Small intestine (tissue), 7 donors: ENCODE measurements around the gene GNAQ. TPM values are rescaled to one million over a fixed set of nuclear protein-coding genes. Genes with fewer than 3 reads are reported as not detected.

ENCODE experiments used
- DNase-seq, 2 donors: peaks; one replicate each; pipeline versions ENCODE4 v3.0.0 to v3.0.0-alpha.2; 2013
- FAIRE-seq: peaks from 2 replicates; lab custom pipeline; 2012; peaks lifted over from hg19 to GRCh38; lab: Jason Lieb, UNC
- H3K27ac ChIP-seq, 3 donors: one replicate each; pipeline ENCODE4 v1.5.1; 2013; ENCODE audit warnings: low read length in 2 of 3, mild to moderate bottlenecking in 2 of 3, control low read depth in 1 of 3, inconsistent platforms in 1 of 3, low read depth in 1 of 3, moderate library complexity in 1 of 3
- H3K27me3 ChIP-seq, 3 donors: one replicate each; pipeline ENCODE4 v1.6.1; 2013; ENCODE audit warnings: low read length in 3 of 3, inconsistent platforms in 1 of 3; ENCODE audit not compliant: control insufficient read depth in 3 of 3, insufficient read depth in 3 of 3
- H3K36me3 ChIP-seq, 3 donors: one replicate each; pipeline ENCODE4 v1.6.1; 2013; ENCODE audit warnings: low read length in 3 of 3, inconsistent platforms in 1 of 3, low read depth in 1 of 3, mild to moderate bottlenecking in 1 of 3, moderate library complexity in 1 of 3; ENCODE audit not compliant: control insufficient read depth in 3 of 3, insufficient read depth in 2 of 3
- H3K4me1 ChIP-seq, 3 donors: one replicate each; pipeline ENCODE4 v1.6.1; 2013; ENCODE audit warnings: low read length in 2 of 3, inconsistent platforms in 1 of 3, low read depth in 1 of 3, mild to moderate bottlenecking in 1 of 3, moderate library complexity in 1 of 3; ENCODE audit not compliant: control insufficient read depth in 3 of 3, insufficient read depth in 2 of 3
- H3K4me3 ChIP-seq, 3 donors: one replicate each; pipeline ENCODE4 v1.5.1; 2013; ENCODE audit warnings: low read length in 3 of 3, control low read depth in 1 of 3, inconsistent platforms in 1 of 3, low read depth in 1 of 3, mild to moderate bottlenecking in 1 of 3, moderate library complexity in 1 of 3
- H3K9me3 ChIP-seq, 2 donors: one replicate each; pipeline ENCODE4 v1.6.1; 2013; ENCODE audit warnings: low read depth in 1 of 2, low read length in 1 of 2; ENCODE audit not compliant: control insufficient read depth in 2 of 2, insufficient read depth in 1 of 2
- WGBS, 3 donors: extraction: QIAGEN DNeasy Blood & Tissue Kit; methylation state at CpG; one replicate each; pipeline ENCODE4 v1.1.7; 2013; 5-methylcytosine and 5-hydroxymethylcytosine counted together
- polyA plus RNA-seq, 4 donors: library from polyadenylated mRNA; stranded (reverse) in 3 of 4; unstranded in 1 of 4; fragments of 200-250 nt in 3 of 4; fragments of 120-200 nt in 1 of 4; gene quantifications; one replicate each; pipeline versions ENCODE4 v1.2.1 to v1.2.3, GENCODE V29; 2013
- donor health status: healthy with polysubstance abuse.
- donor health status: control.
- donor health status: control.
- donor health status: Bipolar disorder and iron deficiency.
- donor health status: healthy.

Gene GNAQ
- polyA plus RNA-seq, 4 donors = 10.0 to 32.3 (median 15.6) TPM

- FAIRE-seq = no peak
- 84 to 96% (median 91%) methylated on average over 3 of the region's 3 CpGs for WGBS, 3 donors
These were observed 272.2 kb downstream of the GNAQ start for GRCh38 chr9:77759391-77759790.

GRCh38 chr9:77756449-77756848, 275.2 kb downstream of the GNAQ start:
- H3K27ac ChIP-seq = no peak overlapping the region
- H3K9me3 ChIP-seq = peaks cover 0 to 8% of the 10 kb centered on the region in 2 donors
- DNase-seq = no peak
- no peak for FAIRE-seq
- H3K4me1 ChIP-seq = no peaks in the 10 kb centered on the region
- WGBS, 3 donors = 19 to 91% (median 81%) methylated on average over 1 of the region's 1 CpG
- peaks cover 0 to 5% (median 0%) of the 10 kb centered on the region in 3 donors for H3K36me3 ChIP-seq
- no peak overlapping the region for H3K4me3 ChIP-seq
- no peaks in the 10 kb centered on the region for H3K27me3 ChIP-seq

More at GRCh38 chr9:77759391-77759790, 272.2 kb downstream of the GNAQ start:
- H3K9me3 ChIP-seq = peaks cover 0 to 8% of the 10 kb centered on the region in 2 donors
- DNase-seq = no peak
- H3K27me3 ChIP-seq = no peaks in the 10 kb centered on the region
- peaks cover 0 to 5% (median 0%) of the 10 kb centered on the region in 3 donors for H3K36me3 ChIP-seq
- no peak overlapping the region for H3K4me3 ChIP-seq
- H3K4me1 ChIP-seq = no peaks in the 10 kb centered on the region
- no peak overlapping the region for H3K27ac ChIP-seq

DNA sequence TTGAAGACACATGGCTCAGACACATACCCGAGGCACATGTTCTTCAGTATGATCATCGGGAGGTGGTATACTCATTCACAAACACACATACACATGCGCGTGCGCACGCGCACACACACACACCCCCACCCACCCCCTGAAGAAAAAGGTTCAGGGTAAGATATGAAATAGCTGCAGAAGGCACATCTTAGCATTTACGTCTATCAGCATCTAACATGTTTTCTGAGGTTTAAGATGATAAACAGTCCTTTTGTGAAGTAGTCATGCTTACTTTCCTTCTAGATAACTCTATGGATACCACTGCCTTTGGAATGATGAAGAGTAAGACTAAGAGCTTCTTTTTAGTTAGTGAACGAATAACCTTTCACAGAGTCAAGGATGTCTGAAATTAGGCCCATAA, 278.4 kb downstream of the GNAQ start:
- WGBS, 3 donors = 85 to 95% (median 92%) methylated on average over 9 of the region's 9 CpGs
- Histone ChIP-seq H3K27me3 (no peaks in the 10 kb centered on the region), H3K4me3 (no peak overlapping the region), H3K9me3 (peaks cover 0 to 8% of the 10 kb centered on the region in 2 donors), H3K27ac (no peak overlapping the region), H3K36me3 (peaks cover 0 to 9% (median 0%) of the 10 kb centered on the region in 3 donors), H3K4me1 (no peaks in the 10 kb centered on the region)
- DNase-seq (no peak), FAIRE-seq (no peak)

- Histone ChIP-seq H3K27ac (no peak overlapping the region), H3K36me3 (peaks cover 0 to 9% (median 0%) of the 10 kb centered on the region in 3 donors), H3K4me1 (no peaks in the 10 kb centered on the region), H3K27me3 (no peaks in the 10 kb centered on the region), H3K9me3 (peaks cover 0 to 8% of the 10 kb centered on the region in 2 donors), H3K4me3 (no peak overlapping the region)
- DNase-seq = no peak
- no peak for FAIRE-seq
- 59 to 73% (median 65%) methylated on average over 1 of the region's 1 CpG for WGBS, 3 donors
These were observed 279.1 kb downstream of the GNAQ start for GRCh38 chr9:77752554-77752953.

GRCh38 chr9:77751341-77752091, 280.1 kb downstream of the GNAQ start:
- WGBS, 3 donors = 45 to 54% (median 51%) methylated on average over 8 of the region's 8 CpGs
- no peaks in the 10 kb centered on the region for H3K4me1 ChIP-seq
- H3K27me3 ChIP-seq = no peaks in the 10 kb centered on the region
- H3K36me3 ChIP-seq = peaks cover 0 to 8% (median 0%) of the 10 kb centered on the region in 3 donors
- DNase-seq (peak; percentile 31 to 62), FAIRE-seq (no peak)
- no peak overlapping the region for H3K4me3 ChIP-seq
- no peak overlapping the region for H3K27ac ChIP-seq
- peaks cover 0 to 7% of the 10 kb centered on the region in 2 donors for H3K9me3 ChIP-seq

- 92 to 95% (median 92%) methylated on average over 1 of the region's 1 CpG for WGBS, 3 donors
- H3K36me3 ChIP-seq = peaks cover 0 to 6% (median 0%) of the 10 kb centered on the region in 3 donors
- H3K4me1 ChIP-seq = no peaks in the 10 kb centered on the region
- H3K4me3 ChIP-seq = no peak overlapping the region
- H3K27ac ChIP-seq = no peak overlapping the region
- no peak for DNase-seq
- H3K27me3 ChIP-seq = no peaks in the 10 kb centered on the region
- H3K9me3 ChIP-seq = peaks cover 0 to 2% of the 10 kb centered on the region in 2 donors
- no peak for FAIRE-seq
These were observed 280.6 kb downstream of the GNAQ start for GRCh38 chr9:77750981-77751340.

GRCh38 chr9:77750284-77750683, 281.3 kb downstream of the GNAQ start:
- H3K9me3 ChIP-seq = no peaks in the 10 kb centered on the region
- no peaks in the 10 kb centered on the region for H3K4me1 ChIP-seq
- FAIRE-seq (no peak), DNase-seq (no peak)
- H3K36me3 ChIP-seq = peaks cover 0 to 3% (median 0%) of the 10 kb centered on the region in 3 donors
- H3K27me3 ChIP-seq = no peaks in the 10 kb centered on the region
- 58 to 76% (median 59%) methylated on average over 1 of the region's 1 CpG for WGBS, 3 donors
- H3K4me3 ChIP-seq = no peak overlapping the region
- H3K27ac ChIP-seq = no peak overlapping the region

- Histone ChIP-seq H3K27ac (no peak overlapping the region), H3K9me3 (no peaks in the 10 kb centered on the region), H3K27me3 (no peaks in the 10 kb centered on the region), H3K4me1 (no peaks in the 10 kb centered on the region), H3K4me3 (no peak overlapping the region), H3K36me3 (peaks cover 0 to 3% (median 0%) of the 10 kb centered on the region in 3 donors)
- no peak for DNase-seq
- no peak for FAIRE-seq
These were observed 283.3 kb downstream of the GNAQ start for GRCh38 chr9:77748214-77748772.
